ENCODE data around the gene FGF14. TPM values are rescaled to one million over a fixed set of nuclear protein-coding genes. Genes with fewer than 3 reads are reported as not detected.

FGF14 gene
- total RNA-seq, 1 donor from 2014 or later, result 2.0 TPM

GRCh38 chr13:101875091-101875490, 526.8 kb downstream of the FGF14 start:
- DNase-seq (no peak), ATAC-seq (no peak)
- intact Hi-C loops (cut with DNase I), result no loop called here
- Histone ChIP-seq H3K27me3 (no peaks in the 10 kb centered on the region), H3K4me3 (no peak overlapping the region), H3K27ac (no peak overlapping the region), H3K9me3 (no peaks in the 10 kb centered on the region), H3K4me1 (no peaks in the 10 kb centered on the region), H3K36me3 (no peaks in the 10 kb centered on the region)
- TF ChIP-seq CTCF (IDR thresholded peaks at IDR 0.05), result no peak

GRCh38 chr13:101869553-101869952, 532.3 kb downstream of the FGF14 start:
- DNase-seq (no peak), ATAC-seq (no peak)
- Histone ChIP-seq H3K9me3 (no peaks in the 10 kb centered on the region), H3K36me3 (no peaks in the 10 kb centered on the region), H3K27me3 (no peaks in the 10 kb centered on the region), H3K27ac (no peak overlapping the region), H3K4me1 (no peaks in the 10 kb centered on the region), H3K4me3 (no peak overlapping the region)
- no peak for TF ChIP-seq CTCF (IDR thresholded peaks at IDR 0.05)
- intact Hi-C loops (cut with DNase I), result no loop called here

- no peak for TF ChIP-seq CTCF (IDR thresholded peaks at IDR 0.05)
- intact Hi-C loops (cut with DNase I), result no loop called here
- no peak overlapping the region for H3K27ac ChIP-seq
Measured at GRCh38 chr13:101868585-101869469, 533.0 kb downstream of the FGF14 start.

GRCh38 chr13:101866889-101867581, 534.8 kb downstream of the FGF14 start:
- Histone ChIP-seq H3K27ac (no peak overlapping the region), H3K9me3 (no peaks in the 10 kb centered on the region), H3K36me3 (no peaks in the 10 kb centered on the region), H3K27me3 (no peaks in the 10 kb centered on the region), H3K4me1 (no peaks in the 10 kb centered on the region), H3K4me3 (no peak overlapping the region)
- DNase-seq, result no peak
- intact Hi-C loops (cut with DNase I), result no loop called here
- no peak for ATAC-seq
- no peak for TF ChIP-seq CTCF (IDR thresholded peaks at IDR 0.05)

More at GRCh38 chr13:101868585-101869469, 533.0 kb downstream of the FGF14 start:
- no peaks in the 10 kb centered on the region for H3K4me1 ChIP-seq
- H3K27me3 ChIP-seq, result no peaks in the 10 kb centered on the region
- no peak for DNase-seq
- no peaks in the 10 kb centered on the region for H3K9me3 ChIP-seq
- no peaks in the 10 kb centered on the region for H3K36me3 ChIP-seq
- H3K4me3 ChIP-seq, result no peak overlapping the region
- no peak for ATAC-seq

- ATAC-seq, result no peak
- no peak for DNase-seq
- Histone ChIP-seq H3K9me3 (no peaks in the 10 kb centered on the region), H3K4me1 (no peaks in the 10 kb centered on the region), H3K4me3 (no peak overlapping the region), H3K27me3 (no peaks in the 10 kb centered on the region), H3K27ac (no peak overlapping the region), H3K36me3 (no peaks in the 10 kb centered on the region)
- intact Hi-C loops (cut with DNase I), result no loop called here
- TF ChIP-seq CTCF (IDR thresholded peaks at IDR 0.05), result no peak
Measured at GRCh38 chr13:101858860-101859259, 543.0 kb downstream of the FGF14 start.
